BLaER1 (cell line): ENCODE measurements around the gene PLCB4.

ENCODE experiments used
- H3K27ac ChIP-seq: shearing (Covaris generic); formaldehyde crosslinking; 2 replicates; pipeline ENCODE4 v1.8.1; 2022
- H3K27me3 ChIP-seq: shearing (Covaris generic); formaldehyde crosslinking; 2 replicates; pipeline ENCODE4 v1.8.1; 2022
- H3K36me3 ChIP-seq: shearing (Covaris generic); formaldehyde crosslinking; 2 replicates; pipeline ENCODE4 v1.8.1; 2022
- H3K4me1 ChIP-seq: shearing (Covaris generic); formaldehyde crosslinking; 2 replicates; pipeline ENCODE4 v1.8.1; 2022
- H3K4me2 ChIP-seq: shearing (Covaris generic); formaldehyde crosslinking; 2 replicates; pipeline ENCODE4 v1.8.1; 2022
- H3K4me3 ChIP-seq: shearing (Covaris generic); formaldehyde crosslinking; 2 replicates; pipeline ENCODE4 v1.8.1; 2022
- H3K9ac ChIP-seq: shearing (Covaris generic); formaldehyde crosslinking; 2 replicates; pipeline ENCODE4 v1.8.1; 2022
- H3K9me3 ChIP-seq: shearing (Covaris generic); formaldehyde crosslinking; 2 replicates; pipeline ENCODE4 v1.8.1; 2022
- H4K20me1 ChIP-seq: shearing (Covaris generic); formaldehyde crosslinking; 2 replicates; pipeline ENCODE4 v1.8.1; 2022
- Cebpa-rat ChIP-seq: shearing (Covaris generic); IDR thresholded peaks from 2 replicates; pipeline ENCODE4 v1.8.1; 2022

PLCB4 gene

GRCh38 chr20:9114709-9115108, 45.8 kb downstream of the PLCB4 start:
- H3K27ac ChIP-seq, result no peak overlapping the region
- no peaks in the 10 kb centered on the region for H3K36me3 ChIP-seq
- no peak overlapping the region for H3K4me2 ChIP-seq
- no peak for TF ChIP-seq Cebpa-rat
- no peaks in the 10 kb centered on the region for H3K27me3 ChIP-seq
- H3K4me3 ChIP-seq, result no peak overlapping the region
- no peak overlapping the region for H3K9ac ChIP-seq
- H3K9me3 ChIP-seq, result no peaks in the 10 kb centered on the region
- no peaks in the 10 kb centered on the region for H4K20me1 ChIP-seq
- H3K4me1 ChIP-seq, result no peaks in the 10 kb centered on the region

GRCh38 chr20:9117548-9117947, 48.7 kb downstream of the PLCB4 start:
- TF ChIP-seq Cebpa-rat, result no peak
- no peaks in the 10 kb centered on the region for H3K27me3 ChIP-seq
- no peak overlapping the region for H3K4me3 ChIP-seq
- H3K9ac ChIP-seq, result no peak overlapping the region
- H3K36me3 ChIP-seq, result no peaks in the 10 kb centered on the region
- H3K27ac ChIP-seq, result no peak overlapping the region
- no peaks in the 10 kb centered on the region for H3K9me3 ChIP-seq
- no peak overlapping the region for H3K4me2 ChIP-seq
- H3K4me1 ChIP-seq, result no peaks in the 10 kb centered on the region
- H4K20me1 ChIP-seq, result no peaks in the 10 kb centered on the region

- H3K4me2 ChIP-seq, result no peak overlapping the region
- H4K20me1 ChIP-seq, result no peaks in the 10 kb centered on the region
- no peak overlapping the region for H3K9ac ChIP-seq
- no peak for TF ChIP-seq Cebpa-rat
- no peaks in the 10 kb centered on the region for H3K9me3 ChIP-seq
- no peak overlapping the region for H3K4me3 ChIP-seq
- H3K27me3 ChIP-seq, result no peaks in the 10 kb centered on the region
- H3K27ac ChIP-seq, result no peak overlapping the region
- H3K4me1 ChIP-seq, result no peaks in the 10 kb centered on the region
- no peaks in the 10 kb centered on the region for H3K36me3 ChIP-seq
Measured at GRCh38 chr20:9119776-9120175, 50.9 kb downstream of the PLCB4 start.

GRCh38 chr20:9121211-9121610, 52.3 kb downstream of the PLCB4 start:
- Histone ChIP-seq H3K27me3 (no peaks in the 10 kb centered on the region), H4K20me1 (no peaks in the 10 kb centered on the region), H3K4me2 (no peak overlapping the region), H3K36me3 (no peaks in the 10 kb centered on the region), H3K4me1 (no peaks in the 10 kb centered on the region), H3K27ac (no peak overlapping the region), H3K9ac (no peak overlapping the region), H3K4me3 (no peak overlapping the region), H3K9me3 (no peaks in the 10 kb centered on the region)
- TF ChIP-seq Cebpa-rat, result no peak

DNA sequence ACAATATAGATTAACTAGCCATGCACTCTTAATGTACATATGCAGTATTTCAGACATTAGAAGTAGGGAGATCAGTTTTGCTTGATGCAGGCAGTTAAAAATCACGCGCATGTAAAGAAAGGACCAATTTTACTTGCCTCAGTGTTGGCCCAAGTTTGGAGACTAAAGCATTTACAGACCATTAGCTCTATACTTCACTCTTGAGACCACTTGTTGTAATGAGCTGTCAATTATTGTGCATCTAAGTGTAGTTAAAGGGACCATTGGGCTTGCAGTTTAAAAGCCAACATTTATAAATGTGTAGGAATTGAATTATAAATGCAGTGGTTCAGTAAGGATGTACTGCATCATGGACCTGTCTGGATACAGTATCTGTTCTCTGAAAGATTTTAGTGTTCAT, 53.7 kb downstream of the PLCB4 start:
- no peaks in the 10 kb centered on the region for H4K20me1 ChIP-seq
- H3K9ac ChIP-seq, result no peak overlapping the region
- H3K4me1 ChIP-seq, result no peaks in the 10 kb centered on the region
- H3K27me3 ChIP-seq, result no peaks in the 10 kb centered on the region
- no peak overlapping the region for H3K4me2 ChIP-seq
- H3K9me3 ChIP-seq, result no peaks in the 10 kb centered on the region
- H3K36me3 ChIP-seq, result no peaks in the 10 kb centered on the region
- H3K4me3 ChIP-seq, result no peak overlapping the region
- no peak overlapping the region for H3K27ac ChIP-seq
- no peak for TF ChIP-seq Cebpa-rat

DNA sequence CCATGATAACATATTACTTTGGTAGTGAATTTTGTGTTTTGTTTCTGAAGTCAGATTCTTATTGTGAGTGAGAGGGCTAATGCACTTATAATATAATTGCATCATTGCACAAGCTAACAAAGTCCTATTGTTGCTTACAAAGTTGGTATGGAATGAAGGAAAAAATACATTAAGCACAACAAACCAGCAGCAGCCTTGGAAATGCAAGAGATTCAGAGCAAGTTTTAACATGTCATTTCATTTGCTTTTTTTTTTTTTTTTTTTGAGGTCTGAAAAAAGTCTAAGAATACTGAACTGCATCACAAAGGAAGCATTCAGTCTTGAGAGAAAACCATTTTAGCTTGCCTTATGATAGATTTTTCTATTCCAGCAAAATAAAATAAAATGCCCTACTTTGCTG, 57.6 kb downstream of the PLCB4 start:
- Histone ChIP-seq H3K27me3 (no peaks in the 10 kb centered on the region), H3K36me3 (no peaks in the 10 kb centered on the region), H3K9me3 (peaks cover 1% of the 10 kb centered on the region), H3K27ac (no peak overlapping the region), H3K4me2 (no peak overlapping the region), H3K9ac (no peak overlapping the region), H3K4me3 (no peak overlapping the region), H3K4me1 (no peaks in the 10 kb centered on the region), H4K20me1 (no peaks in the 10 kb centered on the region)
- TF ChIP-seq Cebpa-rat, result no peak

DNA sequence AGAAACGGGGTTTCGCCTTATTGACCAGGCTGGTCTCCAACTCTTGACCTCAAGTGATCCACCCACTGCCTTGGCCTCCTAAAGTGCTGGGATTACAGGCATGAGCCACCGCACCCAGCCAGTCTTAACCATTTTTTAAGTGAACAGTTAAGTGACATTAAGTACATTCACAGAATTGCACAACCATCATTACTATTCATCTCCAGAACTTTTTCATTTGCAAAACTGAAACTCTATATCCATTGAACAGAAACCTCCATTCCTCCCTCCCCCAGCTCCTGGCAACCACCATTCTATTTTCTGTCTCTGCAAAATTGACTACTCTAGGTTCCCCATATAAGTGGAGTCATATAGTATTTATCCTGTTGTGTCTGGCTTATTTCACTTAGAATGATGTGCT, 59.7 kb downstream of the PLCB4 start:
- Histone ChIP-seq H3K4me3 (no peak overlapping the region), H3K4me1 (no peaks in the 10 kb centered on the region), H3K27me3 (no peaks in the 10 kb centered on the region), H3K9me3 (peaks cover 9% of the 10 kb centered on the region), H3K9ac (no peak overlapping the region), H3K4me2 (no peak overlapping the region), H4K20me1 (no peaks in the 10 kb centered on the region), H3K27ac (no peak overlapping the region), H3K36me3 (no peaks in the 10 kb centered on the region)
- no peak for TF ChIP-seq Cebpa-rat

- Histone ChIP-seq H3K27me3 (no peaks in the 10 kb centered on the region), H3K9me3 (peaks cover 9% of the 10 kb centered on the region), H4K20me1 (no peaks in the 10 kb centered on the region), H3K4me2 (no peak overlapping the region), H3K4me3 (no peak overlapping the region), H3K4me1 (no peaks in the 10 kb centered on the region), H3K9ac (no peak overlapping the region), H3K27ac (no peak overlapping the region), H3K36me3 (no peaks in the 10 kb centered on the region)
- TF ChIP-seq Cebpa-rat, result no peak
Measured at GRCh38 chr20:9129756-9130155, 60.9 kb downstream of the PLCB4 start.

DNA sequence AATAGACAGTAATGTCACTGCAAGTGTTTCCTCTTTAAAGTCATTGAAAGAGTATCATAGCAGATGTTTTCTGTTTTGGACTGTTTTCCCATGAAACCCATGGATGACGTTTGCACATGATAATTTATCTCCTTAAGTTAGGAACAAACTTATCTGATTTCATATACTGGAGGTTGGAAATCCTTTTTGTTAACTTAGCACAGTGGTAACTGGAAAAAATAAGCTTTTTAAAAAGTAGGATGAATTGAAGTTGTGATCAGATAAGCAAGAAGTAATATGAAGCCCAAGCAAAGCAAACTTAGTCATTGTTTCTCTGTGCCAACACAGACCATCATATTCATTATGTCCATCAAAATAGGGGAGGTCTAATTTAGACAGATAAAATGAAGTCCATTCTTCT, 61.6 kb downstream of the PLCB4 start:
- no peaks in the 10 kb centered on the region for H3K27me3 ChIP-seq
- H3K9me3 ChIP-seq, result peaks cover 9% of the 10 kb centered on the region
- H3K4me1 ChIP-seq, result no peaks in the 10 kb centered on the region
- no peak overlapping the region for H3K9ac ChIP-seq
- H3K4me2 ChIP-seq, result no peak overlapping the region
- H3K27ac ChIP-seq, result no peak overlapping the region
- no peak overlapping the region for H3K4me3 ChIP-seq
- no peaks in the 10 kb centered on the region for H3K36me3 ChIP-seq
- no peak for TF ChIP-seq Cebpa-rat
- no peaks in the 10 kb centered on the region for H4K20me1 ChIP-seq

DNA sequence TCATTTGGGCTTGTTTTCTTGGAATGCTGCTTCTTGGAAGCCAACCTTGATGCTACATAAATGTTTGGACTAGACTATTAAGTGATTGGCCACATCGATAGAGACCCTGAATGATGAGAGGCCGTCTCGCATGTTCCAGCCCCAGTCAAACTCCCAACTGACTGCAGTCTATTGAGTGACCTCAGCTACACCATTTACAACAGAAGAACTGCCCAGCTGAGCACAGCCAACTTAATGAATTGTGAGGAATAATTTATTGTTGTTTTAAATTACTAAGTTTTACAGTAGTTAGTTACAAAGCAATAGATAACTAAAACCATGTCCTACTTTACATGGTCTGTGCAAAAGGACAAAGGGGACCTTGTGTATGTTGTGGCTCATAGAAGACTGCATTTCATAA, 63.0 kb downstream of the PLCB4 start:
- TF ChIP-seq Cebpa-rat, result no peak
- Histone ChIP-seq H3K27ac (no peak overlapping the region), H3K4me1 (no peaks in the 10 kb centered on the region)

DNA sequence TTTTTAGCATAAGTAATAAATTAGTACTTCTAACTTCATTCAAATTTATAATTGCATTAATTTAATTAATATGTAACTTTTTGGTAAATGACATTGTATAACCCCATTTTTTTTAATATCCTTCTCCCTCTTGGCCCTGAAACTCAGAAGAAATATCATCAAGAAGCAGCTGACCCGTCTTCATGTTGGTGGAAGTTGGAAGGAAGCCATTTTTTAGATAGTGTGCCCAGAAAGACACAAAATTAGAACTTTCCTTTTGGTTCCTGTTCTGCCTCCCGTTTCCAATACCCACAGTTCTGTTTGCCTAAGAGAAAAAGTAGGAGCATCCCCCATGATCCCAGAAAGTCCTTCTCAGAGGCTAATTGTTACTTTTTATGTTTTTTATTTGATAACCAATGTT, 65.5 kb downstream of the PLCB4 start:
- H3K4me2 ChIP-seq, result no peak overlapping the region
- H3K36me3 ChIP-seq, result no peaks in the 10 kb centered on the region
- H3K9ac ChIP-seq, result no peak overlapping the region
- TF ChIP-seq Cebpa-rat, result no peak
- H3K27me3 ChIP-seq, result no peaks in the 10 kb centered on the region
- H3K9me3 ChIP-seq, result peaks cover 14% of the 10 kb centered on the region
- H4K20me1 ChIP-seq, result no peaks in the 10 kb centered on the region
- no peak overlapping the region for H3K4me3 ChIP-seq
- no peak overlapping the region for H3K27ac ChIP-seq
- peaks cover 2% of the 10 kb centered on the region for H3K4me1 ChIP-seq

More for the DNA sequence above, 63.0 kb downstream of the PLCB4 start:
- H4K20me1 ChIP-seq, result no peaks in the 10 kb centered on the region
- no peak overlapping the region for H3K4me3 ChIP-seq
- peaks cover 9% of the 10 kb centered on the region for H3K9me3 ChIP-seq
- no peaks in the 10 kb centered on the region for H3K36me3 ChIP-seq
- H3K9ac ChIP-seq, result no peak overlapping the region
- no peaks in the 10 kb centered on the region for H3K27me3 ChIP-seq
- H3K4me2 ChIP-seq, result no peak overlapping the region
